Measurements from ENCODE around the gene DTNB.

DNA sequence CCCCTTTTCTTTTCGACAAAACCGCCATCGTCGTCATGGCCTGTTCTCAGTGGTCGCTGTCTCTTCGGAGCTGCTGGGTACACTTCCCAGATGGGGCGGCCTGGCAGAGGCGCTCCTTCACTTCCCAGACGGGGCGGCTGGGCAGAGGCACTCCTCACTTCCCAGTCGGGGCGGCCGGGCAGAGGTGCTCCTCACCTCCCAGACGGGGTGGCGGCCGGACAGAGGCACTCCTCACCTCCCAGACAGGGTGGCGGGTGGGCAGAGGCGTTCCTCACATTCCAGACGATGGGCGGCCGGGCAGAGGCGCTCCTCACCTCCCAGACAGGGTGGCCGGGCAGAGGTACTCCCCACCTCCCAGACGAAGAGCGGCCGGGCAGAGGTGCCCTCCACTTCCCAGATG is 138.9 kb downstream of the DTNB start:
- TF ChIP-seq EZH2phosphoT487 (IDR thresholded peaks at IDR 0.05; ENCODE audit: low read depth) = no peak
- TF ChIP-seq, protein P1, sequence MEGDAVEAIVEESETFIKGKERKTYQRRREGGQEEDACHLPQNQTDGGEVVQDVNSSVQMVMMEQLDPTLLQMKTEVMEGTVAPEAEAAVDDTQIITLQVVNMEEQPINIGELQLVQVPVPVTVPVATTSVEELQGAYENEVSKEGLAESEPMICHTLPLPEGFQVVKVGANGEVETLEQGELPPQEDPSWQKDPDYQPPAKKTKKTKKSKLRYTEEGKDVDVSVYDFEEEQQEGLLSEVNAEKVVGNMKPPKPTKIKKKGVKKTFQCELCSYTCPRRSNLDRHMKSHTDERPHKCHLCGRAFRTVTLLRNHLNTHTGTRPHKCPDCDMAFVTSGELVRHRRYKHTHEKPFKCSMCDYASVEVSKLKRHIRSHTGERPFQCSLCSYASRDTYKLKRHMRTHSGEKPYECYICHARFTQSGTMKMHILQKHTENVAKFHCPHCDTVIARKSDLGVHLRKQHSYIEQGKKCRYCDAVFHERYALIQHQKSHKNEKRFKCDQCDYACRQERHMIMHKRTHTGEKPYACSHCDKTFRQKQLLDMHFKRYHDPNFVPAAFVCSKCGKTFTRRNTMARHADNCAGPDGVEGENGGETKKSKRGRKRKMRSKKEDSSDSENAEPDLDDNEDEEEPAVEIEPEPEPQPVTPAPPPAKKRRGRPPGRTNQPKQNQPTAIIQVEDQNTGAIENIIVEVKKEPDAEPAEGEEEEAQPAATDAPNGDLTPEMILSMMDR (IDR thresholded peaks at IDR 0.05; ENCODE audit: low read depth, low read length) = no peak
